HEK293 (cell line): ENCODE measurements around the gene FOXRED1.
A peak's percentile ranks its signal among the peaks of the same experiment; 100 is the strongest.

Source experiments
- BCL11A ChIP-seq: fragments of 450-650 bp; formaldehyde crosslinking; IDR thresholded peaks from 2 replicates; pipeline ENCODE4 v1.5.1; 2016; ENCODE audit warnings: low read depth, missing biosample characterization, missing genetic modification characterization
- CTCF ChIP-seq: fragments of 450-650 bp; formaldehyde crosslinking; IDR thresholded peaks from 2 replicates; pipeline ENCODE4 v1.5.1; 2016; ENCODE audit warnings: missing biosample characterization, missing genetic modification characterization
- GLI4 ChIP-seq: fragments of 450-650 bp; formaldehyde crosslinking; IDR thresholded peaks from 2 replicates; pipeline ENCODE4 v1.5.1; 2016; ENCODE audit warnings: missing biosample characterization, missing genetic modification characterization
- KLF8 ChIP-seq: fragments of 450-650 bp; formaldehyde crosslinking; IDR thresholded peaks from 2 replicates; pipeline ENCODE4 v1.5.1; 2016; ENCODE audit warnings: missing biosample characterization, missing genetic modification characterization
- SP2 ChIP-seq: fragments of 450-650 bp; formaldehyde crosslinking; IDR thresholded peaks from 2 replicates; pipeline ENCODE4 v1.5.1; 2016; ENCODE audit warnings: missing biosample characterization, missing genetic modification characterization
- YY1 ChIP-seq: fragments of 450-650 bp; formaldehyde crosslinking; IDR thresholded peaks from 2 replicates; pipeline ENCODE4 v1.5.1; 2018; ENCODE audit warnings: missing biosample characterization, missing genetic modification characterization
- YY2 ChIP-seq: fragments of 450-650 bp; formaldehyde crosslinking; IDR thresholded peaks from 2 replicates; pipeline ENCODE4 v1.5.1; 2016; ENCODE audit warnings: missing biosample characterization, missing genetic modification characterization
- ZFHX2 ChIP-seq: fragments of 450-650 bp; formaldehyde crosslinking; conservative IDR thresholded peaks from 2 replicates; pipeline ENCODE4 v1.5.1; 2016; ENCODE audit warnings: missing biosample characterization, missing genetic modification characterization
- ZFP3 ChIP-seq: fragments of 450-650 bp; formaldehyde crosslinking; IDR thresholded peaks from 2 replicates; pipeline ENCODE4 v1.5.1; 2016; ENCODE audit warnings: low read depth, missing biosample characterization, missing genetic modification characterization
- ZFP69B ChIP-seq: fragments of 450-650 bp; formaldehyde crosslinking; IDR thresholded peaks from 2 replicates; pipeline ENCODE4 v1.5.1; 2016; ENCODE audit warnings: missing biosample characterization, missing genetic modification characterization
- ZNF133 ChIP-seq: fragments of 450-650 bp; formaldehyde crosslinking; IDR thresholded peaks from 2 replicates; pipeline ENCODE4 v1.5.1; 2016; ENCODE audit warnings: missing biosample characterization, missing genetic modification characterization
- ZNF184 ChIP-seq: fragments of 450-650 bp; IDR thresholded peaks from 2 replicates; pipeline ENCODE4 v1.5.1; 2018; ENCODE audit warnings: missing biosample characterization, mild to moderate bottlenecking, missing genetic modification characterization
- ZNF23 ChIP-seq: fragments of 450-650 bp; formaldehyde crosslinking; IDR thresholded peaks from 2 replicates; pipeline ENCODE4 v1.5.1; 2016; ENCODE audit warnings: missing biosample characterization, missing genetic modification characterization, borderline replicate concordance
- ZNF37A ChIP-seq: fragments of 450-650 bp; IDR thresholded peaks from 2 replicates; pipeline ENCODE4 v1.5.1; 2018; ENCODE audit warnings: missing biosample characterization, missing genetic modification characterization
- ZNF544 ChIP-seq: fragments of 450-650 bp; formaldehyde crosslinking; IDR thresholded peaks from 2 replicates; pipeline ENCODE4 v1.5.0; 2017; ENCODE audit warnings: missing biosample characterization, missing genetic modification characterization
- ZNF549 ChIP-seq: fragments of 450-650 bp; IDR thresholded peaks from 2 replicates; pipeline ENCODE4 v1.5.1; 2018; ENCODE audit warnings: missing biosample characterization, missing genetic modification characterization, mild to moderate bottlenecking, inconsistent platforms, moderate library complexity
- ZNF623 ChIP-seq: fragments of 450-650 bp; formaldehyde crosslinking; IDR thresholded peaks from 2 replicates; pipeline ENCODE4 v1.5.1; 2016; ENCODE audit warnings: missing biosample characterization, missing genetic modification characterization
- ZNF785 ChIP-seq: fragments of 450-650 bp; formaldehyde crosslinking; IDR thresholded peaks from 2 replicates; pipeline ENCODE4 v1.5.1; 2016; ENCODE audit warnings: missing biosample characterization, missing genetic modification characterization
- TF ChIP-seq, protein P1 (sequence below): fragments of 450-650 bp; formaldehyde crosslinking; IDR thresholded peaks from 2 replicates; pipeline ENCODE4 v1.5.1; 2017; ENCODE audit warnings: missing biosample characterization, missing genetic modification characterization
- TF ChIP-seq, protein P2 (sequence below): fragments of 450-650 bp; formaldehyde crosslinking; IDR thresholded peaks from 2 replicates; pipeline ENCODE4 v1.5.1; 2016; ENCODE audit warnings: missing biosample characterization, missing genetic modification characterization
- TF ChIP-seq, protein P3 (sequence below): fragments of 450-650 bp; formaldehyde crosslinking; conservative IDR thresholded peaks from 2 replicates; pipeline ENCODE4 v1.5.1; 2016; ENCODE audit warnings: low read depth, missing biosample characterization, missing genetic modification characterization
- TF ChIP-seq, protein P4 (sequence below): fragments of 450-650 bp; IDR thresholded peaks from 2 replicates; pipeline ENCODE4 v1.5.1; 2018; ENCODE audit warnings: missing biosample characterization, missing genetic modification characterization
- TF ChIP-seq, protein P5 (sequence below): fragments of 450-650 bp; formaldehyde crosslinking; IDR thresholded peaks from 2 replicates; pipeline ENCODE4 v1.5.1; 2016; ENCODE audit warnings: missing biosample characterization, missing genetic modification characterization, borderline replicate concordance
- TF ChIP-seq, protein P6 (sequence below): fragments of 450-650 bp; formaldehyde crosslinking; IDR thresholded peaks from 2 replicates; pipeline ENCODE4 v1.5.1; 2016; ENCODE audit warnings: missing biosample characterization, missing genetic modification characterization

FOXRED1 gene

GRCh38 chr11:126268708-126269579 lies at the start of gene FOXRED1, which contains the start of gene SRPRA (continued):
- no peak for TF ChIP-seq CTCF (tag by site-specific recombination)
- no peak for TF ChIP-seq ZNF785
- TF ChIP-seq, protein P1, sequence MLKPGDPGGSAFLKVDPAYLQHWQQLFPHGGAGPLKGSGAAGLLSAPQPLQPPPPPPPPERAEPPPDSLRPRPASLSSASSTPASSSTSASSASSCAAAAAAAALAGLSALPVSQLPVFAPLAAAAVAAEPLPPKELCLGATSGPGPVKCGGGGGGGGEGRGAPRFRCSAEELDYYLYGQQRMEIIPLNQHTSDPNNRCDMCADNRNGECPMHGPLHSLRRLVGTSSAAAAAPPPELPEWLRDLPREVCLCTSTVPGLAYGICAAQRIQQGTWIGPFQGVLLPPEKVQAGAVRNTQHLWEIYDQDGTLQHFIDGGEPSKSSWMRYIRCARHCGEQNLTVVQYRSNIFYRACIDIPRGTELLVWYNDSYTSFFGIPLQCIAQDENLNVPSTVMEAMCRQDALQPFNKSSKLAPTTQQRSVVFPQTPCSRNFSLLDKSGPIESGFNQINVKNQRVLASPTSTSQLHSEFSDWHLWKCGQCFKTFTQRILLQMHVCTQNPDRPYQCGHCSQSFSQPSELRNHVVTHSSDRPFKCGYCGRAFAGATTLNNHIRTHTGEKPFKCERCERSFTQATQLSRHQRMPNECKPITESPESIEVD (tag by site-specific recombination): no peak
- TF ChIP-seq, protein P2, sequence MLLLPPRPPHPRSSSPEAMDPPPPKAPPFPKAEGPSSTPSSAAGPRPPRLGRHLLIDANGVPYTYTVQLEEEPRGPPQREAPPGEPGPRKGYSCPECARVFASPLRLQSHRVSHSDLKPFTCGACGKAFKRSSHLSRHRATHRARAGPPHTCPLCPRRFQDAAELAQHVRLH (tag by site-specific recombination): 0 out of 2 replicates have a peak, but pooled peaks have one; percentile 22
- TF ChIP-seq ZNF23: no peak
- TF ChIP-seq ZNF37A: no peak
- no peak for TF ChIP-seq BCL11A (tag by site-specific recombination)
- TF ChIP-seq, protein P3, sequence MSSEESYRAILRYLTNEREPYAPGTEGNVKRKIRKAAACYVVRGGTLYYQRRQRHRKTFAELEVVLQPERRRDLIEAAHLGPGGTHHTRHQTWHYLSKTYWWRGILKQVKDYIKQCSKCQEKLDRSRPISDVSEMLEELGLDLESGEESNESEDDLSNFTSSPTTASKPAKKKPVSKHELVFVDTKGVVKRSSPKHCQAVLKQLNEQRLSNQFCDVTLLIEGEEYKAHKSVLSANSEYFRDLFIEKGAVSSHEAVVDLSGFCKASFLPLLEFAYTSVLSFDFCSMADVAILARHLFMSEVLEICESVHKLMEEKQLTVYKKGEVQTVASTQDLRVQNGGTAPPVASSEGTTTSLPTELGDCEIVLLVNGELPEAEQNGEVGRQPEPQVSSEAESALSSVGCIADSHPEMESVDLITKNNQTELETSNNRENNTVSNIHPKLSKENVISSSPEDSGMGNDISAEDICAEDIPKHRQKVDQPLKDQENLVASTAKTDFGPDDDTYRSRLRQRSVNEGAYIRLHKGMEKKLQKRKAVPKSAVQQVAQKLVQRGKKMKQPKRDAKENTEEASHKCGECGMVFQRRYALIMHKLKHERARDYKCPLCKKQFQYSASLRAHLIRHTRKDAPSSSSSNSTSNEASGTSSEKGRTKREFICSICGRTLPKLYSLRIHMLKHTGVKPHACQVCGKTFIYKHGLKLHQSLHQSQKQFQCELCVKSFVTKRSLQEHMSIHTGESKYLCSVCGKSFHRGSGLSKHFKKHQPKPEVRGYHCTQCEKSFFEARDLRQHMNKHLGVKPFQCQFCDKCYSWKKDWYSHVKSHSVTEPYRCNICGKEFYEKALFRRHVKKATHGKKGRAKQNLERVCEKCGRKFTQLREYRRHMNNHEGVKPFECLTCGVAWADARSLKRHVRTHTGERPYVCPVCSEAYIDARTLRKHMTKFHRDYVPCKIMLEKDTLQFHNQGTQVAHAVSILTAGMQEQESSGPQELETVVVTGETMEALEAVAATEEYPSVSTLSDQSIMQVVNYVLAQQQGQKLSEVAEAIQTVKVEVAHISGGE: peak; percentile 96
- TF ChIP-seq, protein P4, sequence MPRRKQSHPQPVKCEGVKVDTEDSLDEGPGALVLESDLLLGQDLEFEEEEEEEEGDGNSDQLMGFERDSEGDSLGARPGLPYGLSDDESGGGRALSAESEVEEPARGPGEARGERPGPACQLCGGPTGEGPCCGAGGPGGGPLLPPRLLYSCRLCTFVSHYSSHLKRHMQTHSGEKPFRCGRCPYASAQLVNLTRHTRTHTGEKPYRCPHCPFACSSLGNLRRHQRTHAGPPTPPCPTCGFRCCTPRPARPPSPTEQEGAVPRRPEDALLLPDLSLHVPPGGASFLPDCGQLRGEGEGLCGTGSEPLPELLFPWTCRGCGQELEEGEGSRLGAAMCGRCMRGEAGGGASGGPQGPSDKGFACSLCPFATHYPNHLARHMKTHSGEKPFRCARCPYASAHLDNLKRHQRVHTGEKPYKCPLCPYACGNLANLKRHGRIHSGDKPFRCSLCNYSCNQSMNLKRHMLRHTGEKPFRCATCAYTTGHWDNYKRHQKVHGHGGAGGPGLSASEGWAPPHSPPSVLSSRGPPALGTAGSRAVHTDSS (tag by site-specific recombination): no peak
- peak; percentile 58; the same call in 1 of the 2 replicates for TF ChIP-seq YY2
- no peak for TF ChIP-seq ZNF544 (tag by site-specific recombination)
- TF ChIP-seq ZFP3: no peak
- TF ChIP-seq ZFP69B (tag by site-specific recombination): no peak
- TF ChIP-seq KLF8 (tag by site-specific recombination): peak; percentile 93
- no peak for TF ChIP-seq ZNF623 (tag by site-specific recombination)
- TF ChIP-seq ZNF184: no peak
- TF ChIP-seq YY1 (tag by site-specific recombination): peak; percentile 76
- no peak for TF ChIP-seq ZFHX2 (tag by site-specific recombination)
- TF ChIP-seq, protein P5, sequence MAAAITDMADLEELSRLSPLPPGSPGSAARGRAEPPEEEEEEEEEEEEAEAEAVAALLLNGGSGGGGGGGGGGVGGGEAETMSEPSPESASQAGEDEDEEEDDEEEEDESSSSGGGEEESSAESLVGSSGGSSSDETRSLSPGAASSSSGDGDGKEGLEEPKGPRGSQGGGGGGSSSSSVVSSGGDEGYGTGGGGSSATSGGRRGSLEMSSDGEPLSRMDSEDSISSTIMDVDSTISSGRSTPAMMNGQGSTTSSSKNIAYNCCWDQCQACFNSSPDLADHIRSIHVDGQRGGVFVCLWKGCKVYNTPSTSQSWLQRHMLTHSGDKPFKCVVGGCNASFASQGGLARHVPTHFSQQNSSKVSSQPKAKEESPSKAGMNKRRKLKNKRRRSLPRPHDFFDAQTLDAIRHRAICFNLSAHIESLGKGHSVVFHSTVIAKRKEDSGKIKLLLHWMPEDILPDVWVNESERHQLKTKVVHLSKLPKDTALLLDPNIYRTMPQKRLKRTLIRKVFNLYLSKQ (tag by site-specific recombination): no peak
- peak; percentile 97 for TF ChIP-seq SP2
- no peak for TF ChIP-seq ZNF549
- TF ChIP-seq, protein P6, sequence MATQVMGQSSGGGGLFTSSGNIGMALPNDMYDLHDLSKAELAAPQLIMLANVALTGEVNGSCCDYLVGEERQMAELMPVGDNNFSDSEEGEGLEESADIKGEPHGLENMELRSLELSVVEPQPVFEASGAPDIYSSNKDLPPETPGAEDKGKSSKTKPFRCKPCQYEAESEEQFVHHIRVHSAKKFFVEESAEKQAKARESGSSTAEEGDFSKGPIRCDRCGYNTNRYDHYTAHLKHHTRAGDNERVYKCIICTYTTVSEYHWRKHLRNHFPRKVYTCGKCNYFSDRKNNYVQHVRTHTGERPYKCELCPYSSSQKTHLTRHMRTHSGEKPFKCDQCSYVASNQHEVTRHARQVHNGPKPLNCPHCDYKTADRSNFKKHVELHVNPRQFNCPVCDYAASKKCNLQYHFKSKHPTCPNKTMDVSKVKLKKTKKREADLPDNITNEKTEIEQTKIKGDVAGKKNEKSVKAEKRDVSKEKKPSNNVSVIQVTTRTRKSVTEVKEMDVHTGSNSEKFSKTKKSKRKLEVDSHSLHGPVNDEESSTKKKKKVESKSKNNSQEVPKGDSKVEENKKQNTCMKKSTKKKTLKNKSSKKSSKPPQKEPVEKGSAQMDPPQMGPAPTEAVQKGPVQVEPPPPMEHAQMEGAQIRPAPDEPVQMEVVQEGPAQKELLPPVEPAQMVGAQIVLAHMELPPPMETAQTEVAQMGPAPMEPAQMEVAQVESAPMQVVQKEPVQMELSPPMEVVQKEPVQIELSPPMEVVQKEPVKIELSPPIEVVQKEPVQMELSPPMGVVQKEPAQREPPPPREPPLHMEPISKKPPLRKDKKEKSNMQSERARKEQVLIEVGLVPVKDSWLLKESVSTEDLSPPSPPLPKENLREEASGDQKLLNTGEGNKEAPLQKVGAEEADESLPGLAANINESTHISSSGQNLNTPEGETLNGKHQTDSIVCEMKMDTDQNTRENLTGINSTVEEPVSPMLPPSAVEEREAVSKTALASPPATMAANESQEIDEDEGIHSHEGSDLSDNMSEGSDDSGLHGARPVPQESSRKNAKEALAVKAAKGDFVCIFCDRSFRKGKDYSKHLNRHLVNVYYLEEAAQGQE (tag by site-specific recombination): no peak
- TF ChIP-seq ZNF133 (tag by site-specific recombination): no peak
- no peak for TF ChIP-seq GLI4
